OCI-LY1 (cell line): ENCODE results near the gene HNMT.

Source experiments
- H2AFZ ChIP-seq: fragments of 200-600 bp; sonication (generic), shearing (Covaris generic); 2 replicates; pipeline ENCODE4 v1.6.0; 2014; ENCODE audit warnings: antibody characterized with exemption, mild to moderate bottlenecking, low read length
- H3F3A ChIP-seq: fragments of 200-600 bp; sonication (generic), shearing (Covaris generic); 2 replicates; pipeline ENCODE4 v1.6.0; 2014; ENCODE audit warnings: mild to moderate bottlenecking, antibody characterized with exemption, low read length, moderate library complexity; ENCODE audit not compliant: insufficient read depth
- H3K27ac ChIP-seq: fragments of 200-600 bp; sonication (generic); 2 replicates; pipeline ENCODE4 v1.5.1; 2014; ENCODE audit warnings: low read length, mixed run types, mild to moderate bottlenecking, low read depth; ENCODE audit not compliant: poor library complexity, severe bottlenecking
- H3K27me3 ChIP-seq: fragments of 200-600 bp; sonication (generic); 2 replicates; pipeline ENCODE4 v1.6.0; 2014; ENCODE audit warnings: antibody characterized with exemption, mild to moderate bottlenecking, low read length, moderate library complexity; ENCODE audit not compliant: insufficient read depth
- H3K36me3 ChIP-seq: fragments of 200-600 bp; sonication (generic); 2 replicates; pipeline ENCODE4 v1.6.1; 2014; ENCODE audit warnings: mild to moderate bottlenecking, antibody characterized with exemption, low read length, moderate library complexity, mixed read lengths; ENCODE audit not compliant: insufficient read depth
- H3K4me1 ChIP-seq: fragments of 200-600 bp; sonication (generic); 2 replicates; pipeline ENCODE4 v1.5.1; 2014; ENCODE audit warnings: mild to moderate bottlenecking, low read length, moderate library complexity; ENCODE audit not compliant: insufficient read depth, severe bottlenecking
- H3K4me2 ChIP-seq: fragments of 200-600 bp; sonication (generic), shearing (Covaris generic); 2 replicates; pipeline ENCODE4 v1.6.1; 2014; ENCODE audit warnings: low read length
- H3K4me3 ChIP-seq: fragments of 200-600 bp; sonication (generic); 2 replicates; pipeline ENCODE4 v1.5.1; 2014; ENCODE audit warnings: low read length, low read depth, mild to moderate bottlenecking, mixed read lengths; ENCODE audit not compliant: poor library complexity, severe bottlenecking
- H3K79me2 ChIP-seq: fragments of 200-600 bp; shearing (Covaris generic); 2 replicates; pipeline ENCODE4 v1.6.1; 2016; ENCODE audit warnings: mixed run types, low read length, mixed read lengths; ENCODE audit not compliant: insufficient read depth
- H3K9ac ChIP-seq: fragments of 200-600 bp; sonication (generic), shearing (Covaris generic); 2 replicates; pipeline ENCODE4 v1.6.1; 2014; ENCODE audit warnings: mild to moderate bottlenecking, low read length, mixed read lengths
- H3K9me2 ChIP-seq: fragments of 200-600 bp; sonication (generic), shearing (Covaris generic); 2 replicates; pipeline ENCODE4 v1.6.1; 2014; ENCODE audit warnings: low read depth, mild to moderate bottlenecking, low read length, mixed read lengths
- H3K9me3 ChIP-seq: fragments of 200-600 bp; shearing (Covaris generic); 2 replicates; pipeline ENCODE4 v1.6.1; 2014; ENCODE audit warnings: low read length, mixed read lengths
- H4K20me1 ChIP-seq: fragments of 200-600 bp; sonication (generic), shearing (Covaris generic); 2 replicates; pipeline ENCODE4 v1.6.0; 2016; ENCODE audit warnings: mild to moderate bottlenecking, low read length; ENCODE audit not compliant: insufficient read depth
- EZH2 ChIP-seq: fragments of 200-600 bp; sonication (generic), shearing (Covaris generic); IDR thresholded peaks from 2 replicates; pipeline ENCODE4 v1.8.0; 2017; ENCODE audit warnings: borderline replicate concordance, mixed run types, mild to moderate bottlenecking, antibody characterized with exemption, low read length, moderate library complexity, mixed read lengths
- TF ChIP-seq, protein P1 (sequence below): fragments of 200-600 bp; sonication (generic), shearing (Covaris generic); IDR thresholded peaks from 2 replicates; pipeline ENCODE4 v1.5.1; 2017; ENCODE audit warnings: mild to moderate bottlenecking, antibody characterized with exemption, low read length, moderate library complexity, mixed read lengths

HNMT gene

DNA sequence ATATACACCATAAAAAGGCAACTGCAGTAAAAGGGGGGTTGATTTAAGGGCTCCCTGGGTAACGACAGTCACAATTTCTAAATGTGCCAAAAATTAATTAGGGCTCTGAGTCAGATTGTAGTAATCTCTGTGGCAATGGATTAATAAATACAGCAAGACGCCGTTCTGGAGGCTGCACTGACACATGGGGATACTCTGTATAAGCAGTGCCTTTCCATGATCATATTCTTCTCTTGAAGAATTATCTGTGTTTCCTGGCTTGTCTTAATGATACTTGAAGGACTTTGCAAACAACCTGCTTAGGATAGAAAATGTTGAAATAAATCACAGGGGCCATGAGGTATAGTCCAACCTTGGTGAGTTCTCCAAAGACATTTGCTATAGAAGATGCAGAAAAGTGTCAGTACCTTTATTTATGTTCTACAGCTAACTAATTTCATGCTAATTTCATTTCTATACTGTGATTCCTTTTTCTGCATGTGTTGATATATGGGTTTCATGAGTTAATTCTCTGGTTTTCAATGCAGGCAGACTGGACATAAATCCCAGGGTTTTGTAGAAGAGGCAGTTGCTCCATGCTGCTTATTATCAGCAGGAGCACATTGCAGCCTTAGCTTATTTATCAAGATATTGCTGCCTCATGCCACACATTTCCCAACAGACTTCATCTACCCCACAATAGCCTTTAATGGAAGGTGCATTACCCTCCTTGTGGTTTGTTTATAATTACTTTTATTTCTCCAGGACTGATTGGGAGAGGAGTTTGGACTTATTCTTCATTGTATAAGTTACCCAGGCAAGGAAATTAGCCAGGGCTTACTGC, 54.8 kb downstream of the HNMT start:
- Histone ChIP-seq H3K9me2 (no peaks in the 10 kb centered on the region), H3F3A (no peaks in the 10 kb centered on the region), H3K27me3 (no peaks in the 10 kb centered on the region), H3K79me2 (no peaks in the 10 kb centered on the region), H3K4me2 (no peak overlapping the region), H2AFZ (no peak overlapping the region), H3K4me3 (no peak overlapping the region), H4K20me1 (no peaks in the 10 kb centered on the region), H3K9me3 (no peaks in the 10 kb centered on the region), H3K27ac (no peak overlapping the region), H3K9ac (no peak overlapping the region), H3K36me3 (no peaks in the 10 kb centered on the region), H3K4me1 (no peaks in the 10 kb centered on the region)
- TF ChIP-seq EZH2, result no peak

DNA sequence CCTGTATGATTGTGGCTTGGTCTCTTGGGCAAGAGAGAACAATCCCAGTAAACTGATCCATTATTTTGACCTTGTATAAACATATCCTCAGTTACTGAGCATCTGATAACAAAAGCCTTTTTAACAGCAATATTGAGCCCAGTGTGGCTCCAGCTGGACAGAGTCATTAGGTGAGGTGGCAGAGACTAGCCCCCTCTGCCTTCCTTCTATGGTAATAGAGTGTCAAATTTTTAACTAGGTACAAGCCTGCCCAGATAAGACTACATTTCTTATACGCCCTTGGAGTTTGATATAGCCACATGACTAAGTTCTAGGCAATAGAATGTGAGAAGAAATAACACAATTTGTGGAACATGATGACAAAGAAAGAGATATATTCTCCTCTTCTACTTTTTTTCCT, 56.2 kb downstream of the HNMT start:
- no peaks in the 10 kb centered on the region for H3K36me3 ChIP-seq

DNA sequence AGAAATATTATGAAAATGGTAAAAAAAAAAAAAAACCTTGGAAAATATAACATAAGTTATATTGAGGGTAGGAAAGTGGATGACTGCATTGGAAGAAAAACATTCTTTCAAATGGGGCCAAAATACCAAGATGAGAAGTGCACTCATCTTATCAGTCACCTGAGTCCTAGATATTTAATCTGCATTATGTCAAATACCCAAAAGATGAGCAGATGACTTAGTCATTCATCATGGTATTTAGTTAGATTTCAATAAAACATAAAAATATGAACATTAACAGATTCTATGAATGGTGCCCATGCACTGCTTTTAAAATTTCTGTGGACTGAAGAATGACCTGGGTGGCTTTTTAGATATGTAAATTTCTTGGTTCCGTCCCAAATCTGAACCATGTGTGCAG, 56.9 kb downstream of the HNMT start:
- Histone ChIP-seq H3K9ac (no peak overlapping the region), H3K4me1 (no peaks in the 10 kb centered on the region), H3K36me3 (no peaks in the 10 kb centered on the region), H3K9me2 (no peaks in the 10 kb centered on the region), H3K27me3 (no peaks in the 10 kb centered on the region), H3K27ac (no peak overlapping the region), H2AFZ (no peak overlapping the region), H3F3A (no peaks in the 10 kb centered on the region), H3K79me2 (no peaks in the 10 kb centered on the region), H3K4me3 (no peak overlapping the region), H4K20me1 (no peaks in the 10 kb centered on the region), H3K4me2 (no peak overlapping the region), H3K9me3 (no peaks in the 10 kb centered on the region)
- TF ChIP-seq, protein P1, sequence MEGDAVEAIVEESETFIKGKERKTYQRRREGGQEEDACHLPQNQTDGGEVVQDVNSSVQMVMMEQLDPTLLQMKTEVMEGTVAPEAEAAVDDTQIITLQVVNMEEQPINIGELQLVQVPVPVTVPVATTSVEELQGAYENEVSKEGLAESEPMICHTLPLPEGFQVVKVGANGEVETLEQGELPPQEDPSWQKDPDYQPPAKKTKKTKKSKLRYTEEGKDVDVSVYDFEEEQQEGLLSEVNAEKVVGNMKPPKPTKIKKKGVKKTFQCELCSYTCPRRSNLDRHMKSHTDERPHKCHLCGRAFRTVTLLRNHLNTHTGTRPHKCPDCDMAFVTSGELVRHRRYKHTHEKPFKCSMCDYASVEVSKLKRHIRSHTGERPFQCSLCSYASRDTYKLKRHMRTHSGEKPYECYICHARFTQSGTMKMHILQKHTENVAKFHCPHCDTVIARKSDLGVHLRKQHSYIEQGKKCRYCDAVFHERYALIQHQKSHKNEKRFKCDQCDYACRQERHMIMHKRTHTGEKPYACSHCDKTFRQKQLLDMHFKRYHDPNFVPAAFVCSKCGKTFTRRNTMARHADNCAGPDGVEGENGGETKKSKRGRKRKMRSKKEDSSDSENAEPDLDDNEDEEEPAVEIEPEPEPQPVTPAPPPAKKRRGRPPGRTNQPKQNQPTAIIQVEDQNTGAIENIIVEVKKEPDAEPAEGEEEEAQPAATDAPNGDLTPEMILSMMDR, result no peak
- no peak for TF ChIP-seq EZH2

More for the DNA sequence above, 56.2 kb downstream of the HNMT start:
- H3F3A ChIP-seq, result no peaks in the 10 kb centered on the region
- H3K27me3 ChIP-seq, result no peaks in the 10 kb centered on the region
- H3K4me2 ChIP-seq, result no peak overlapping the region
- H3K9ac ChIP-seq, result no peak overlapping the region
- no peaks in the 10 kb centered on the region for H3K79me2 ChIP-seq
- H3K9me3 ChIP-seq, result no peaks in the 10 kb centered on the region
- no peak overlapping the region for H3K4me3 ChIP-seq
- TF ChIP-seq EZH2, result no peak
- TF ChIP-seq, protein P1, result no peak
- no peak overlapping the region for H2AFZ ChIP-seq
- H3K4me1 ChIP-seq, result no peaks in the 10 kb centered on the region
- H4K20me1 ChIP-seq, result no peaks in the 10 kb centered on the region
- H3K27ac ChIP-seq, result no peak overlapping the region
- H3K9me2 ChIP-seq, result no peaks in the 10 kb centered on the region

DNA sequence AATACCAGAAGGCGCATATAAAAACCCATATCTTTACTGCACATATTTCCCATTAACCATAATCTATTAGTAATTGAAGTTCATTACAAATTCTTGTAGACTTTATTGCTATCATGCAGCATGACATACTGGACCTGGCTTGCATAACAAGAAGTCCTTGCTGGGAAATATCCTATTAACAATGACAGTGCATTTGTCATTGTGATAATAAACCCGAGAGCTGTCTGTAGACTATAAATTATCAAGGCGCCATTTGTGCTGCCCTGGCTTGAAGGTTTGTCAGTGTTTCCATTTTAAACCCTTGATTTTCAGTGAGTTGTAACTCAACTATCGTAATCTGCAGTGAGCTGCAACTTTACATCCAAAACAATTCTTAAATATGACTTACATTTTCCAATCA, 59.0 kb downstream of the HNMT start:
- no peak overlapping the region for H3K4me3 ChIP-seq
- no peaks in the 10 kb centered on the region for H3K27me3 ChIP-seq
- H4K20me1 ChIP-seq, result no peaks in the 10 kb centered on the region
- no peaks in the 10 kb centered on the region for H3K79me2 ChIP-seq
- H3K36me3 ChIP-seq, result no peaks in the 10 kb centered on the region
- no peaks in the 10 kb centered on the region for H3F3A ChIP-seq
- H3K9ac ChIP-seq, result no peak overlapping the region
- TF ChIP-seq EZH2, result no peak
- TF ChIP-seq, protein P1, result no peak
- H3K9me3 ChIP-seq, result no peaks in the 10 kb centered on the region
- H3K27ac ChIP-seq, result no peak overlapping the region
- no peaks in the 10 kb centered on the region for H3K4me1 ChIP-seq
- H3K9me2 ChIP-seq, result no peaks in the 10 kb centered on the region
- no peak overlapping the region for H2AFZ ChIP-seq
- no peak overlapping the region for H3K4me2 ChIP-seq
